GM19397 (cell line): ENCODE measurements around the gene SLC35G2.
"Not testable (repeated sequence)": the region's sequence is repeated elsewhere in the genome, so short reads cannot be mapped to it uniquely, and the experiment has no call there.

Source experiments
- ATAC-seq: cut with Tn5 transposase; IDR thresholded peaks from one replicate; pipeline ENCODE4 v1.9.1; 2021; ENCODE audit warnings: mild to moderate bottlenecking, moderate library complexity; ENCODE audit not compliant: unreplicated experiment

SLC35G2 gene

GRCh38 chr3:136885357-136886213, 66.7 kb downstream of the SLC35G2 start:
- peak; percentile 49 for ATAC-seq

GRCh38 chr3:136889947-136890346, 71.0 kb downstream of the SLC35G2 start:
- no peak for ATAC-seq

GRCh38 chr3:136891934-136892855, 73.3 kb downstream of the SLC35G2 start:
- no peak for ATAC-seq

GRCh38 chr3:136893848-136894443, 75.0 kb downstream of the SLC35G2 start:
- no peak for ATAC-seq

- ATAC-seq, result not testable (repeated sequence)
Measured at GRCh38 chr3:136897171-136897570, 78.2 kb downstream of the SLC35G2 start.

- no peak for ATAC-seq
Measured at GRCh38 chr3:136898549-136898948, 79.6 kb downstream of the SLC35G2 start.

GRCh38 chr3:136898954-136899353, 80.0 kb downstream of the SLC35G2 start:
- no peak for ATAC-seq

- ATAC-seq, result no peak
Measured at GRCh38 chr3:136899622-136900158, 80.8 kb downstream of the SLC35G2 start.

- not testable (repeated sequence) for ATAC-seq
Measured at GRCh38 chr3:136900694-136901093, 81.8 kb downstream of the SLC35G2 start.

GRCh38 chr3:136901391-136901790, 82.5 kb downstream of the SLC35G2 start:
- ATAC-seq, result no peak

GRCh38 chr3:136902530-136902929, 83.6 kb downstream of the SLC35G2 start:
- not testable (repeated sequence) for ATAC-seq

- no peak for ATAC-seq
Measured at GRCh38 chr3:136903899-136904298, 85.0 kb downstream of the SLC35G2 start.

GRCh38 chr3:136904746-136905145, 85.8 kb downstream of the SLC35G2 start:
- no peak for ATAC-seq
